PC-9 (cell line): ENCODE data around the gene MPV17. TPM values are rescaled to one million over a fixed set of nuclear protein-coding genes. Genes with fewer than 3 reads are reported as not detected.
"Not testable (repeated sequence)": the region's sequence is repeated elsewhere in the genome, so short reads cannot be mapped to it uniquely, and the experiment has no call there.

Source experiments
- BruUV-seq: library from RNA; stranded (reverse); fragments of 400-500 nt; replicated peaks from 2 replicates; lab custom pipeline; 2021; lab: Mats Ljungman, UMichigan
- CTCF ChIA-PET: fragments of 300-600 bp; sonication (Branson Sonifier 250); formaldehyde crosslinking; loops from one replicate; lab custom pipeline; 2022; ENCODE audit warnings: antibody characterized with exemption; lab: Charles Lee
- POLR2A ChIA-PET: fragments of 300-600 bp; sonication (Branson Sonifier 250); formaldehyde crosslinking; loops from one replicate; lab custom pipeline; 2022; ENCODE audit warnings: antibody characterized with exemption; ENCODE audit not compliant: unreplicated experiment; lab: Charles Lee
- DNase-seq, 2 experiments: peaks; one replicate each; pipeline versions ENCODE4 v3.0.0 to v3.0.0-alpha.2; 2015 to 2022; ENCODE audit warnings: mixed read lengths in 1 of 2
- H2AFZ ChIP-seq: fragments of 200-600 bp; sonication (generic); 2 replicates; pipeline ENCODE4 v1.8.1; 2017; ENCODE audit warnings: antibody characterized with exemption
- H3F3A ChIP-seq: fragments of 200-600 bp; sonication (generic); 2 replicates; pipeline ENCODE4 v1.8.1; 2017; ENCODE audit warnings: antibody characterized with exemption, mild to moderate bottlenecking, low read depth; ENCODE audit not compliant: insufficient read depth
- H3K27ac ChIP-seq: fragments of 200-600 bp; sonication (generic); 2 replicates; pipeline ENCODE4 v1.6.1; 2016; ENCODE audit warnings: mixed run types
- H3K27me3 ChIP-seq: fragments of 200-600 bp; sonication (generic); 2 replicates; pipeline ENCODE4 v1.6.1; 2016; ENCODE audit warnings: low read depth, mixed run types; ENCODE audit not compliant: insufficient read depth
- H3K36me3 ChIP-seq: fragments of 200-600 bp; sonication (generic); 2 replicates; pipeline ENCODE4 v1.6.1; 2016; ENCODE audit warnings: low read depth, mixed run types
- H3K4me1 ChIP-seq: fragments of 200-600 bp; sonication (generic); replicated peaks from 2 replicates; pipeline ENCODE4 v1.6.1; 2016; ENCODE audit warnings: mixed run types; ENCODE audit not compliant: insufficient read depth
- H3K4me2 ChIP-seq: fragments of 200-600 bp; sonication (generic); 2 replicates; pipeline ENCODE4 v1.6.1; 2017; ENCODE audit warnings: mixed run types
- H3K4me3 ChIP-seq: fragments of 200-600 bp; sonication (generic); 2 replicates; pipeline ENCODE4 v1.6.1; 2016; ENCODE audit warnings: mixed run types
- H3K79me2 ChIP-seq: fragments of 200-600 bp; sonication (generic); 2 replicates; pipeline ENCODE4 v1.6.1; 2017; ENCODE audit warnings: low read depth, mixed run types
- H3K9me2 ChIP-seq: fragments of 200-600 bp; sonication (generic); 2 replicates; pipeline ENCODE4 v1.8.1; 2017; ENCODE audit warnings: mild to moderate bottlenecking; ENCODE audit not compliant: insufficient read depth
- H3K9me3 ChIP-seq: fragments of 200-600 bp; sonication (generic); 2 replicates; pipeline ENCODE4 v1.8.1; 2016; ENCODE audit warnings: low read depth; ENCODE audit not compliant: insufficient read depth
- H4K20me1 ChIP-seq: fragments of 200-600 bp; sonication (generic); 2 replicates; pipeline ENCODE4 v1.8.1; 2017; ENCODE audit not compliant: insufficient read depth
- CTCF ChIP-seq: fragments of 200-600 bp; sonication (generic); conservative IDR thresholded peaks from 2 replicates; pipeline ENCODE4 v1.6.1; 2017; ENCODE audit warnings: mixed run types, antibody characterized with exemption, mild to moderate bottlenecking, moderate library complexity
- EZH2 ChIP-seq: fragments of 200-600 bp; sonication (generic); IDR thresholded peaks from 2 replicates; pipeline ENCODE4 v1.8.0; 2017; ENCODE audit warnings: antibody characterized with exemption, low read depth
- intact Hi-C: fragments of 100-400 bp; cut with micrococcal nuclease; formaldehyde crosslinking; loops from one replicate; pipeline ENCODE4 v1.10.0; 2022; ENCODE audit not compliant: unreplicated experiment
- total RNA-seq: library from RNA; stranded (reverse); gene quantifications from 2 replicates; pipeline ENCODE4 v1.2.3, GENCODE V29; 2021

MPV17 gene
- total RNA-seq, 1 experiment from 2014 or later: 47.5 TPM

DNA sequence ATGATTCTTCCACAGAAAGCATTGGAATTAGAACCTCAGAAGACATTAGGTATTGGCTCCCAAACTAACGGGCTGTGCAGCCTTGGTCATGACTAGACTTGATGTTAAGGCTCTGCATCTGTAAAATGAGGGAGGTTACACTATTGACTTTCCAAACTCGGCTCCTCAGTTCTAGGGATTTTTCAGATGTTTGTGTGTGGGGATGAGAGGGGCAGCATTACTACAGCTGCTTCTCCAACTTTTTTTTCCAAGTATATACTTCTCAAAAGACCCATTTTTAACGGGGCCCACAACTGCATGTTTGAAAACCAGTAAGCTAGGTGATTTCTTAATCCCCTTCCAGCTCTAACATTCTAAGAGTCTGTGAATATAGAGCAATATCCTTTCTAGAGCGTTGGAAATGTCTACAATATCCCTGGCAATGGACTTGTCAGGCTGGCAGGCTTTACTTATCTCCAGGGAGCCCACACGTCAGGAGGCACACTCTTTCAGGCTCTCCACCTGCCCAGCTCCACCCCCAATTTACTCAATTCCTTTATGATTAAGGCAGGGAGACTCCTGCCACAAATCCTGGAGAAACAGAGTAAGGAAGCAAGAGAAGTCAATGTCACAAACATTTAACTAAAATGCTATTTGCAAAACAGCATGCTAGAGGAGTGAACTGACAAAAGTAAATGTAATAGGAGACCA lies 844 bp upstream of the MPV17 start:
- Histone ChIP-seq H3K27ac (peak overlapping the region; percentile 69), H3K4me2 (peak overlapping the region; percentile 99), H2AFZ (peak overlapping the region; percentile 91), H3K79me2 (peaks cover 23% of the 10 kb centered on the region), H3K4me3 (peak overlapping the region; percentile 82), H3K9me2 (no peaks in the 10 kb centered on the region), H4K20me1 (no peaks in the 10 kb centered on the region), H3F3A (peaks cover 53% of the 10 kb centered on the region; the same call in 1 of the 2 replicates), H3K36me3 (peaks cover 12% of the 10 kb centered on the region; the same call in 1 of the 2 replicates), H3K4me1 (peaks cover 28% of the 10 kb centered on the region), H3K9me3 (no peaks in the 10 kb centered on the region), H3K27me3 (no peaks in the 10 kb centered on the region)
- CTCF ChIA-PET: interaction anchor here (0.6 kb wide), 1 partner anchor 480 kb away, joined by 5 read pairs; no protein-coding TSS in a partner anchor
- no peak for DNase-seq
- TF ChIP-seq CTCF: no peak
- TF ChIP-seq EZH2: no peak
- intact Hi-C loops: loop anchor here (2.0 to 10.0 kb wide), 3 partner anchors 33 to 304 kb away; partner anchors contain the start of genes ATRAID, CAD, CCDC121 and GPN1
- POLR2A ChIA-PET: interaction anchor here (0.6 kb wide), 2 partner anchors 166 to 1573 kb away, joined by 3 to 4 read pairs; no protein-coding TSS in a partner anchor
- no TSS peak for BruUV-seq

- Histone ChIP-seq H3K36me3 (peaks cover 4% of the 10 kb centered on the region; the same call in 1 of the 2 replicates), H4K20me1 (no peaks in the 10 kb centered on the region), H3K4me2 (peak overlapping the region; percentile 99), H3K27ac (peak overlapping the region; percentile 69), H3K4me3 (peak overlapping the region; percentile 82), H3K79me2 (peaks cover 23% of the 10 kb centered on the region), H3K4me1 (peaks cover 28% of the 10 kb centered on the region), H3K9me2 (no peaks in the 10 kb centered on the region), H3F3A (peaks cover 49% of the 10 kb centered on the region; the same call in 1 of the 2 replicates), H3K9me3 (no peaks in the 10 kb centered on the region), H3K27me3 (no peaks in the 10 kb centered on the region), H2AFZ (peak overlapping the region; percentile 91)
- BruUV-seq: TSS peak; percentile 87
- ChIA-PET CTCF (no interaction called here), POLR2A (interaction anchor here (0.6 to 0.7 kb wide), 4 partner anchors 31 to 124 kb away, joined by 3 to 24 read pairs (median 3); no protein-coding TSS in a partner anchor)
- peak in 1 of 2 experiments; percentile 12 for DNase-seq
- TF ChIP-seq EZH2 (no peak), CTCF (no peak)
- intact Hi-C loops: loop anchor here (2.0 to 10.0 kb wide), 3 partner anchors 34 to 305 kb away; partner anchors contain the start of genes ATRAID, CAD, CCDC121 and GPN1
Observed at GRCh38 chr2:27322301-27322765, 564 bp downstream of the MPV17 start.

DNA sequence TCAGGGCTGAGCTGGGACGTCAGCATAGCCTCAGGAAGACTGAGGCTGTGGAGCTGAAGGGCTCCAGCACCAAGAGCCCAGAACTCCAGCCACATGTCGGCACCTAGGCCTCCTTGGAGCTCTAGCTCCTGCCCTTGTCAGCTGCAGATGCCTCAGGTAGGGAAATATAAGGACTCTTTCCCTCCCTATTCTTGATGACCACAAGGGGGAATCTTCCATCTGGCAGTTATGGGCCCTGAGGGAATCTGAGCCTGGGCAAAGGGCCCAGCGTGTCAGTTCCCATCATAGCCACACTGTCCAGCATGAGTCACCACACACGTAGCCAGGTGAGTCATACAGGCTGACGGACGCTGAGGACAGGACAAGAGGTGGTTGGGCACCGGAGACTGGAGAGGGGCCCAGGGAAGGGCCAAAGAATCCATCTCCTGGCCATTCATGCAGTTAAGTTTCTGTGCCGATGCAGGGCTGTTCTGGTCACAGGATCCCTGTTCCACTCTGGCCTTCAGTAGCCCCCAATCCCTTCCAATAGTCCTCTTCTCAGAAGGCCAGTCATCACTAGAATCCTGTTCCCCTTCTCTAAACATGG lies 1.8 kb downstream of the MPV17 start:
- Histone ChIP-seq H3K79me2 (peaks cover 23% of the 10 kb centered on the region), H3F3A (peaks cover 45% of the 10 kb centered on the region; the same call in 1 of the 2 replicates), H3K4me2 (peak overlapping the region; percentile 99), H4K20me1 (no peaks in the 10 kb centered on the region), H3K9me2 (no peaks in the 10 kb centered on the region), H3K9me3 (no peaks in the 10 kb centered on the region), H3K4me1 (peaks cover 28% of the 10 kb centered on the region), H2AFZ (no peak overlapping the region), H3K27me3 (no peaks in the 10 kb centered on the region), H3K36me3 (no peaks in the 10 kb centered on the region), H3K4me3 (peak overlapping the region; percentile 82; the same call in 1 of the 2 replicates), H3K27ac (peak overlapping the region; percentile 69)
- POLR2A ChIA-PET: no interaction called here
- DNase-seq: peak; percentile 94 to 98
- TF ChIP-seq CTCF (peak; percentile 67), EZH2 (no peak)
- intact Hi-C loops: loop anchor here (1.0 to 10.0 kb wide), 5 partner anchors 28 to 306 kb away; partner anchors contain the start of genes ATRAID, CAD, CCDC121 and EIF2B4
- no TSS peak for BruUV-seq
- CTCF ChIA-PET: no interaction called here

- H3K36me3 ChIP-seq, BruUV-seq, H2AFZ ChIP-seq, H4K20me1 ChIP-seq, H3K9me2 ChIP-seq, H3K27me3 ChIP-seq, H3K27ac ChIP-seq, CTCF ChIA-PET, H3K4me2 ChIP-seq, H3K4me3 ChIP-seq, DNase-seq, H3K9me3 ChIP-seq: not testable (repeated sequence)
- POLR2A ChIA-PET: interaction anchor here (0.6 kb wide), 1 partner anchor 303 kb away, joined by 11 read pairs; no protein-coding TSS in a partner anchor
- Histone ChIP-seq H3F3A (peaks cover 34% of the 10 kb centered on the region; the same call in 1 of the 2 replicates), H3K4me1 (peaks cover 28% of the 10 kb centered on the region), H3K79me2 (peaks cover 23% of the 10 kb centered on the region)
- intact Hi-C loops: loop anchor here (5.0 to 10.0 kb wide), 2 partner anchors 105 to 307 kb away; partner anchors contain the start of genes ATRAID, CAD, CCDC121 and GPN1
Observed at GRCh38 chr2:27319839-27320238, 3.1 kb downstream of the MPV17 start.
